HG02798 (cell line): ENCODE data around the gene EBLN2.

Experiments
- ATAC-seq: cut with Tn5 transposase; IDR thresholded peaks from one replicate; pipeline ENCODE4 v1.9.1; 2021; ENCODE audit warnings: mild to moderate bottlenecking; ENCODE audit not compliant: unreplicated experiment, poor library complexity

Gene EBLN2

GRCh38 chr3:73061416-73061815, at the start of gene EBLN2:
EBLN2 (plus strand) TSS chr3:73061659; CDS start chr3:73062082, 423 bp downstream.
- ATAC-seq: no peak

- no peak for ATAC-seq
These were observed 43.2 kb upstream of the EBLN2 start for GRCh38 chr3:73018298-73018697.

GRCh38 chr3:73018790-73019441, 42.5 kb upstream of the EBLN2 start:
- ATAC-seq: no peak

GRCh38 chr3:73021301-73021835, 40.1 kb upstream of the EBLN2 start:
- no peak for ATAC-seq

- ATAC-seq: no peak
These were observed 36.6 kb upstream of the EBLN2 start for GRCh38 chr3:73024836-73025235.

GRCh38 chr3:73026111-73026759, 35.2 kb upstream of the EBLN2 start:
- ATAC-seq: no peak

- no peak for ATAC-seq
These were observed 34.7 kb upstream of the EBLN2 start for GRCh38 chr3:73026760-73027113.

GRCh38 chr3:73028803-73029202, 32.7 kb upstream of the EBLN2 start:
- ATAC-seq: no peak

GRCh38 chr3:73029321-73029796, 32.1 kb upstream of the EBLN2 start:
- no peak for ATAC-seq

- no peak for ATAC-seq
These were observed 31.3 kb upstream of the EBLN2 start for GRCh38 chr3:73030073-73030597.

- no peak for ATAC-seq
These were observed 29.8 kb upstream of the EBLN2 start for GRCh38 chr3:73031573-73032103.

- no peak for ATAC-seq
These were observed 24.5 kb upstream of the EBLN2 start for GRCh38 chr3:73036694-73037591.

- no peak for ATAC-seq
These were observed 19.9 kb upstream of the EBLN2 start for GRCh38 chr3:73041537-73041936.

GRCh38 chr3:73043414-73043813, 18.0 kb upstream of the EBLN2 start:
- no peak for ATAC-seq

- no peak for ATAC-seq
These were observed 16.1 kb upstream of the EBLN2 start for GRCh38 chr3:73045391-73045790.

- no peak for ATAC-seq
These were observed 15.3 kb upstream of the EBLN2 start for GRCh38 chr3:73046195-73046594.

- ATAC-seq: no peak
These were observed 12.1 kb upstream of the EBLN2 start for GRCh38 chr3:73049319-73049718.

- no peak for ATAC-seq
These were observed 8.6 kb upstream of the EBLN2 start for GRCh38 chr3:73052857-73053256.

GRCh38 chr3:73055583-73055982, 5.9 kb upstream of the EBLN2 start:
- no peak for ATAC-seq
